Liver (tissue), 9 donors: ENCODE measurements around the gene RPGRIP1L. TPM values are rescaled to one million over a fixed set of nuclear protein-coding genes. Genes with fewer than 3 reads are reported as not detected.

ENCODE experiments used
- DNase-seq: peaks from one replicate; pipeline ENCODE4 v3.0.0-alpha.2; 2017; ENCODE audit warnings: low spot score
- H3K27ac ChIP-seq, 2 donors: one replicate each; pipeline ENCODE4 v1.7.0; 2013; ENCODE audit warnings: inconsistent platforms in 2 of 2, low read length in 2 of 2, control low read depth in 1 of 2, low read depth in 1 of 2, mild to moderate bottlenecking in 1 of 2
- H3K27me3 ChIP-seq, 4 donors: one replicate each; pipeline versions ENCODE4 v1.6.1 to v1.7.0; 2013; ENCODE audit warnings: low read length in 3 of 4, inconsistent platforms in 1 of 4, mild to moderate bottlenecking in 1 of 4, moderate library complexity in 1 of 4; ENCODE audit not compliant: control insufficient read depth in 4 of 4, insufficient read depth in 4 of 4
- H3K36me3 ChIP-seq, 4 donors: one replicate each; pipeline versions ENCODE4 v1.6.1 to v1.7.0; 2013; ENCODE audit warnings: low read length in 3 of 4, mild to moderate bottlenecking in 3 of 4, low read depth in 1 of 4, moderate library complexity in 1 of 4; ENCODE audit not compliant: control insufficient read depth in 4 of 4, insufficient read depth in 3 of 4
- H3K4me1 ChIP-seq, 4 donors: one replicate each; pipeline versions ENCODE4 v1.6.1 to v1.7.0; 2013; ENCODE audit warnings: low read length in 3 of 4, mild to moderate bottlenecking in 3 of 4, moderate library complexity in 1 of 4; ENCODE audit not compliant: control insufficient read depth in 4 of 4, insufficient read depth in 4 of 4
- H3K4me3 ChIP-seq, 3 donors: one replicate each; pipeline versions ENCODE4 v1.6.1 to v1.7.0; 2013; ENCODE audit warnings: low read length in 3 of 3, control low read depth in 1 of 3, low read depth in 1 of 3, mild to moderate bottlenecking in 1 of 3
- H3K9ac ChIP-seq, 2 donors: one replicate each; pipeline ENCODE4 v1.7.0; 2013; ENCODE audit warnings: low read length in 2 of 2, mild to moderate bottlenecking in 2 of 2, moderate library complexity in 2 of 2, control low read depth in 1 of 2, low read depth in 1 of 2
- H3K9me3 ChIP-seq, 4 donors: one replicate each; pipeline versions ENCODE4 v1.6.1 to v1.7.0; 2013; ENCODE audit warnings: low read length in 3 of 4; ENCODE audit not compliant: control insufficient read depth in 4 of 4
- EGR1 ChIP-seq, 2 donors: IDR thresholded peaks; 2 replicates each; pipeline ENCODE4 v1.6.1; 2016 to 2018; ENCODE audit warnings: antibody characterized with exemption in 2 of 2, low read depth in 2 of 2
- FOXA1 ChIP-seq: IDR thresholded peaks from 2 replicates; pipeline ENCODE4 v1.6.1; 2016; ENCODE audit warnings: antibody characterized with exemption
- HNF4A ChIP-seq, 2 donors: conservative IDR thresholded peaks; 2 replicates each; pipeline ENCODE4 v1.6.1; 2016; ENCODE audit warnings: antibody characterized with exemption in 2 of 2, mild to moderate bottlenecking in 2 of 2
- HNF4G ChIP-seq: IDR thresholded peaks from 2 replicates; pipeline ENCODE4 v1.6.1; 2016; ENCODE audit warnings: antibody characterized with exemption
- JUND ChIP-seq, 2 donors: IDR thresholded peaks; 2 replicates each; pipeline ENCODE4 v1.6.1; 2016; ENCODE audit warnings: antibody characterized with exemption in 2 of 2
- MAX ChIP-seq: IDR thresholded peaks from 2 replicates; pipeline ENCODE4 v1.6.1; 2016; ENCODE audit warnings: antibody characterized with exemption
- NR2F2 ChIP-seq: IDR thresholded peaks from 2 replicates; pipeline ENCODE4 v1.6.1; 2016; ENCODE audit warnings: antibody characterized with exemption
- RAD21 ChIP-seq, 2 donors: IDR thresholded peaks; 2 replicates each; pipeline ENCODE4 v1.6.1; 2016; ENCODE audit warnings: antibody characterized with exemption in 2 of 2, mild to moderate bottlenecking in 2 of 2
- REST ChIP-seq: IDR thresholded peaks from 2 replicates; pipeline ENCODE4 v1.6.1; 2016; ENCODE audit warnings: antibody characterized with exemption, mild to moderate bottlenecking
- RXRA ChIP-seq, 2 donors: IDR thresholded peaks; 2 replicates each; pipeline ENCODE4 v1.6.1; 2017 to 2018; ENCODE audit warnings: antibody characterized with exemption in 2 of 2, mild to moderate bottlenecking in 1 of 2
- SP1 ChIP-seq: IDR thresholded peaks from 2 replicates; pipeline ENCODE4 v1.6.1; 2018; ENCODE audit warnings: antibody characterized with exemption, mild to moderate bottlenecking
- YY1 ChIP-seq: IDR thresholded peaks from 2 replicates; pipeline ENCODE4 v1.6.1; 2016; ENCODE audit warnings: antibody characterized with exemption, mild to moderate bottlenecking
- ZBTB33 ChIP-seq: IDR thresholded peaks from 2 replicates; pipeline ENCODE4 v1.6.1; 2016; ENCODE audit warnings: antibody characterized with exemption
- WGBS: extraction: QIAGEN DNeasy Blood & Tissue Kit; methylation state at CpG from one replicate; pipeline ENCODE4 v1.1.7; 2013; 5-methylcytosine and 5-hydroxymethylcytosine counted together
- polyA plus RNA-seq, 2 donors: library from polyadenylated mRNA; stranded (reverse) in 1 of 2; unstranded in 1 of 2; fragments of 200-250 nt in 1 of 2; fragments of >200 nt in 1 of 2; fragmentation: Nextera tagmentation in 1 of 2; extraction: Ambion mirVana in 1 of 2; gene quantifications; one replicate each; pipeline versions ENCODE4 v1.2.1 to v1.2.3, GENCODE V29; 2013 to 2015
- total RNA-seq, 2 donors: library from RNA; depleted of rRNA; stranded (reverse); fragments of >200 nt; gene quantifications; one replicate each; pipeline ENCODE4 v1.2.3, GENCODE V29; 2014
- TF ChIP-seq, protein P1 (sequence below): IDR thresholded peaks from 2 replicates; pipeline ENCODE4 v1.6.1; 2016; ENCODE audit warnings: antibody characterized with exemption
- TF ChIP-seq, protein P2 (sequence below): fragments of 150-350 bp; IDR thresholded peaks from 2 replicates; pipeline ENCODE4 v1.5.1; 2017; ENCODE audit warnings: improper control_type of control experiment, low read depth, low read length; ENCODE audit not compliant: missing input control
- donor health status: healthy.
- donor health status: healthy.
- donor health status: healthy.
- donor health status: healthy.
- donor health status: healthy.

Gene RPGRIP1L
- total and polyA plus RNA-seq, 4 donors: 0.46 to 1.4 (median 0.89) TPM

GRCh38 chr16:53605356-53605755 is 98.3 kb downstream of the RPGRIP1L start:
- H3K36me3 ChIP-seq: peaks cover 0 to 4% (median 0%) of the 10 kb centered on the region in 4 donors
- no peak overlapping the region for H3K9ac ChIP-seq
- WGBS: 76% methylated on average over 10 of the region's 10 CpGs
- H3K27me3 ChIP-seq: no peaks in the 10 kb centered on the region
- no peak for DNase-seq
- no peak overlapping the region for H3K4me3 ChIP-seq
- no peak overlapping the region for H3K27ac ChIP-seq
- H3K4me1 ChIP-seq: peaks cover 0 to 2% (median under 1%) of the 10 kb centered on the region in 4 donors
- TF ChIP-seq RXRA (IDR thresholded peaks at IDR 0.05) (peak in 1 of 2 donors; percentile 67), FOXA1 (no peak), EGR1 (IDR thresholded peaks at IDR 0.05; ENCODE audit: low read depth in 2 of 2) (no peak), NR2F2 (no peak), REST (no peak), HNF4A (conservative IDR thresholded peaks at IDR 0.05) (peak in 1 of 2 donors; percentile 43), HNF4G (no peak), YY1 (peak; percentile 30)
- no peaks in the 10 kb centered on the region for H3K9me3 ChIP-seq

DNA sequence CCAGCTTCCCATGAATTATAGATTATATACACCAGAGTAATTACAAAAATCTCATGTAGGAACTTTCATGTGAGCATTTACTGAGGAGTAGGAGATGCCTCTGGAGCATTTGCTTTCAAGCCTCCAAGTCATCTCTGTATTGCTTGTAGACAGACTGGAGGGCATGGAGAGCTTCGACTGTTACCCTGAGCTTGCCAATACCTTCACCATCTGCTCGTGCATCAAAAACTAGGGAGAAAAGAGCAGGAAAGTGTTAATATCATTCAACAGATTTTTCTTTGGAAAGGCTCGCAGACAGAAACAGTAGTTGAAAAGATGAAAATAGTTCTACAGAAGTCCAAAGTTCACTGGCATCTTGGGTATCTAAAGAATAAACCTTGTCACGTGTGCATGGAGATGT is 101.7 kb downstream of the RPGRIP1L start:
- H3K4me3 ChIP-seq: no peak overlapping the region
- DNase-seq: no peak
- H3K27me3 ChIP-seq: no peaks in the 10 kb centered on the region
- H3K36me3 ChIP-seq: peaks cover 0 to 4% (median 0%) of the 10 kb centered on the region in 4 donors
- H3K9ac ChIP-seq: no peak overlapping the region
- no peak overlapping the region for H3K27ac ChIP-seq
- TF ChIP-seq EGR1 (IDR thresholded peaks at IDR 0.05; ENCODE audit: low read depth in 2 of 2) (no peak), RXRA (IDR thresholded peaks at IDR 0.05) (no peak), HNF4A (conservative IDR thresholded peaks at IDR 0.05) (no peak), ZBTB33 (no peak), SP1 (no peak)
- H3K9me3 ChIP-seq: no peaks in the 10 kb centered on the region
- H3K4me1 ChIP-seq: peaks cover 0 to 5% (median 4%) of the 10 kb centered on the region in 4 donors
- whole genome bisulfite sequencing: 96% methylated on average over 4 of the region's 4 CpGs

DNA sequence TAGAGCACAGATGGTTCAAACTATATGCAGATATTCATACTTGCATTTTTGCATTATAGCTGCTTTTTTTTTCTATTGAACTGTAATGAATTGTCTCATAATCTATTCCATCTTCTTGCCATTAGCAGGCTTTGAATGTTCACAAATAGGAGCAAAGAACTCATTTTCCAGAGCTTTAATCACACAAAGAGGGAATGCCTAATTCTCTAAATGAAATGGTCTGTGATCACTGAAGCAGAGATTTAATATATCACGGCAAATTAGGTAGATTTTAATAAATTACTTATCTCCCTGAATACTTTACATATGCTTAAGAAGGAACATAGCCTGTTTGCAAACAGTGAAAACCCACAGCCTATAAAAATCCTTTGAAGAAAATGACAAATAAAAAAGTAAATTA is 103.0 kb downstream of the RPGRIP1L start:
- no peaks in the 10 kb centered on the region for H3K27me3 ChIP-seq
- H3K36me3 ChIP-seq: peaks cover 0 to 4% (median 0%) of the 10 kb centered on the region in 4 donors
- no peak overlapping the region for H3K27ac ChIP-seq
- no peak for DNase-seq
- H3K9ac ChIP-seq: no peak overlapping the region
- peaks cover 0 to 5% (median 4%) of the 10 kb centered on the region in 4 donors for H3K4me1 ChIP-seq
- H3K9me3 ChIP-seq: no peaks in the 10 kb centered on the region
- TF ChIP-seq JUND (IDR thresholded peaks at IDR 0.05): no peak
- no peak for TF ChIP-seq ZBTB33
- TF ChIP-seq RAD21 (IDR thresholded peaks at IDR 0.05): no peak
- TF ChIP-seq, protein P1, sequence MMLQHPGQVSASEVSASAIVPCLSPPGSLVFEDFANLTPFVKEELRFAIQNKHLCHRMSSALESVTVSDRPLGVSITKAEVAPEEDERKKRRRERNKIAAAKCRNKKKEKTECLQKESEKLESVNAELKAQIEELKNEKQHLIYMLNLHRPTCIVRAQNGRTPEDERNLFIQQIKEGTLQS: no peak
- no peak for TF ChIP-seq EGR1 (IDR thresholded peaks at IDR 0.05; ENCODE audit: low read depth in 2 of 2)
- no peak for TF ChIP-seq MAX
- TF ChIP-seq, protein P2, sequence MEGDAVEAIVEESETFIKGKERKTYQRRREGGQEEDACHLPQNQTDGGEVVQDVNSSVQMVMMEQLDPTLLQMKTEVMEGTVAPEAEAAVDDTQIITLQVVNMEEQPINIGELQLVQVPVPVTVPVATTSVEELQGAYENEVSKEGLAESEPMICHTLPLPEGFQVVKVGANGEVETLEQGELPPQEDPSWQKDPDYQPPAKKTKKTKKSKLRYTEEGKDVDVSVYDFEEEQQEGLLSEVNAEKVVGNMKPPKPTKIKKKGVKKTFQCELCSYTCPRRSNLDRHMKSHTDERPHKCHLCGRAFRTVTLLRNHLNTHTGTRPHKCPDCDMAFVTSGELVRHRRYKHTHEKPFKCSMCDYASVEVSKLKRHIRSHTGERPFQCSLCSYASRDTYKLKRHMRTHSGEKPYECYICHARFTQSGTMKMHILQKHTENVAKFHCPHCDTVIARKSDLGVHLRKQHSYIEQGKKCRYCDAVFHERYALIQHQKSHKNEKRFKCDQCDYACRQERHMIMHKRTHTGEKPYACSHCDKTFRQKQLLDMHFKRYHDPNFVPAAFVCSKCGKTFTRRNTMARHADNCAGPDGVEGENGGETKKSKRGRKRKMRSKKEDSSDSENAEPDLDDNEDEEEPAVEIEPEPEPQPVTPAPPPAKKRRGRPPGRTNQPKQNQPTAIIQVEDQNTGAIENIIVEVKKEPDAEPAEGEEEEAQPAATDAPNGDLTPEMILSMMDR: no peak
- TF ChIP-seq RXRA (IDR thresholded peaks at IDR 0.05): no peak
- no peak for TF ChIP-seq FOXA1
- no peak overlapping the region for H3K4me3 ChIP-seq
- WGBS: 99% methylated on average over 1 of the region's 1 CpG
